Activated CD8-positive, alpha-beta T cell treated with anti-CD3 and anti-CD28 coated beads, Interleukin-2, amount 10 ng/mL, durations not matched to agents 7 days and 5 days (primary cell): Measurements from ENCODE around the gene RHOG. TPM values are rescaled to one million over a fixed set of nuclear protein-coding genes. Genes with fewer than 3 reads are reported as not detected.
A peak's percentile ranks its signal among the peaks of the same experiment; 100 is the strongest.

Experiments
- ATAC-seq: fragments of 150-1000 bp; cut with Tn5 transposase; one replicate; pipeline ENCODE4 v1.10.0; 2021; ENCODE audit warnings: moderate library complexity
- CTCF ChIA-PET: fragments of 350-600 bp; sonication (Branson Sonifier 250); formaldehyde crosslinking; loops from one replicate; lab custom pipeline; 2021; ENCODE audit warnings: antibody characterized with exemption; lab: Charles Lee
- POLR2A ChIA-PET: fragments of 350-600 bp; sonication (Branson Sonifier 250); formaldehyde crosslinking; loops from one replicate; lab custom pipeline; 2021; ENCODE audit warnings: antibody characterized with exemption; lab: Charles Lee
- DNase-seq: peaks from one replicate; pipeline ENCODE4 v3.0.0-alpha.2; 2020
- H3K27ac Mint-ChIP-seq: one replicate; pipeline ENCODE4 v1.8.0; 2021; ENCODE audit warnings: mild to moderate bottlenecking, mixed read lengths
- H3K27me3 Mint-ChIP-seq: one replicate; pipeline ENCODE4 v1.8.0; 2021; ENCODE audit warnings: low read depth, mixed read lengths
- H3K36me3 Mint-ChIP-seq: one replicate; pipeline ENCODE4 v1.8.0; 2021; ENCODE audit warnings: low read depth, mixed read lengths
- H3K4me1 Mint-ChIP-seq: one replicate; pipeline ENCODE4 v1.8.0; 2021; ENCODE audit warnings: low read depth, mixed read lengths
- H3K4me3 Mint-ChIP-seq: one replicate; pipeline ENCODE4 v1.8.0; 2021; ENCODE audit warnings: mild to moderate bottlenecking, mixed read lengths
- H3K9me3 Mint-ChIP-seq: one replicate; pipeline ENCODE4 v1.8.0; 2022; ENCODE audit warnings: mixed read lengths; ENCODE audit not compliant: insufficient read depth
- total RNA-seq, 2 experiments: library from RNA; stranded (reverse); gene quantifications; one replicate each; pipeline ENCODE4 v1.2.3, GENCODE V29; 2021

The RHOG gene
- total RNA-seq, 2 experiments from 2014 or later, result 173 to 191 TPM

DNA sequence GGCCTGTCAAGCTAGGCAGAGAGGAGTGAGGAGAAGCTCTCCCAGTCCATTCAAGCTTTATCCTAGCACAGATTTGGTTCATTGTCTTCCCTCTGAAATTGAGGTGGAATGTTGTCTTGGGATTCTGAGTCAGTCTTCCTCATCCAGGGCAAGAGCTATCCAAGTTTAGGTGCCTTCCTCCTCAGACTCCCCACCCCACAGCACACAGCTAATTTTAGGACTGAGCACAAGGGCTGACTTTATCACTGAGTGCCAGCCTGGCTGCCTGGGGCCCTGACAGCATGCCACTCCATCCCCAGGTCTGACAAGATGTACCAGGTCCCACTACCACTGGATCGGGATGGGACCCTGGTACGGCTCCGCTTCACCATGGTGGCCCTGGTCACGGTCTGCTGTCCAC lies 29.8 kb downstream of the RHOG start:
- no peak for DNase-seq
- POLR2A ChIA-PET, result interaction anchor here (0.6 to 3.1 kb wide), 3 partner anchors 28 to 330 kb away, joined by 3 to 14 read pairs (median 4); partner anchors contain the start of gene RHOG
- no peaks in the 10 kb centered on the region for H3K27me3 Mint-ChIP-seq
- H3K27ac Mint-ChIP-seq, result peak overlapping the region; percentile 23
- no peaks in the 10 kb centered on the region for H3K36me3 Mint-ChIP-seq
- CTCF ChIA-PET, result interaction anchor here (3.9 to 5.8 kb wide), 4 partner anchors 8 to 261 kb away, joined by 22 to 74 read pairs (median 45); partner anchors contain the start of genes NUP98 and RHOG
- peaks cover 16% of the 10 kb centered on the region for H3K4me1 Mint-ChIP-seq
- no peak overlapping the region for H3K4me3 Mint-ChIP-seq
- no peaks in the 10 kb centered on the region for H3K9me3 Mint-ChIP-seq
- ATAC-seq, result no peak

DNA sequence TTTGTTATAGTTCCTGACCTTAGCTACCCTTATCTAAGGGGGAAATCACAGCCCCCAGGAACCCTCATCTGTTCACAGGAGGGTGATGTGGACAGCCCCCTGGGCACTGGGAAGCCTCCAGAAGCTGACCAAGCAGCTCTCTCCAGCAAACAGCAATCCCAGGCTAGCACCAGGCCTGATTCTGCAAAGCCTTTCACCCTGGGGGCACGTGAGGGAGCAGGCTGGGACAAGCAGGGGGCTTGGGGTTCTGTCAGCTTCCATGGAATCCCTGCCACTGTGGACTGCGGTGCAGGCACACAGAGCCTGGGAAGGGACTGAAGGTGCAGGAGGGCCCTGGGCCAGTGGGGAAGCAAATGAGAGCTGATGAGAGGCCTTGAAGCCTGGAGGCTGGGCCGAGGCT lies 30.3 kb downstream of the RHOG start:
- no peak overlapping the region for H3K27ac Mint-ChIP-seq
- ATAC-seq (no peak), DNase-seq (no peak)
- H3K4me3 Mint-ChIP-seq, result no peak overlapping the region
- POLR2A ChIA-PET, result interaction anchor here (0.6 to 3.1 kb wide), 3 partner anchors 27 to 330 kb away, joined by 3 to 14 read pairs (median 4); partner anchors contain the start of gene RHOG
- CTCF ChIA-PET, result interaction anchor here (0.6 to 5.8 kb wide), 9 partner anchors 8 to 262 kb away, joined by 3 to 74 read pairs (median 12); partner anchors contain the start of genes NUP98 and RHOG
- H3K4me1 Mint-ChIP-seq, result peaks cover 16% of the 10 kb centered on the region
- no peaks in the 10 kb centered on the region for H3K27me3 Mint-ChIP-seq
- H3K9me3 Mint-ChIP-seq, result no peaks in the 10 kb centered on the region
- no peaks in the 10 kb centered on the region for H3K36me3 Mint-ChIP-seq

DNA sequence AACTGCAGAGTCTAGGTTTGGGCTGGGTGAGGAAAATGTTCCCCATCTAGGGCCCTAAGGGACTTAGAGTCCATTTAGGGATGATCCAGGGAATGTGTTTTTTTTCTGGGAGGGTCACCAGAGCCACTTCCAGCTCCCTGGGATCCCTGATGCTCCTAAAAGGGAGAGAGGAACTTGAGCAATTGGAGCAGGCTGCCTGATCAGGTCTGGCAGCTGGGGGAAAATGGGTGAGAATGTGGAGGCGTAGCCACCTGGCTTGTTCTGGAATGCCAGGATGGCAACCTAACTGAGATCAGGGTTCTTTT lies 31.2 kb downstream of the RHOG start:
- no peak for ATAC-seq
- Mint-ChIP-seq H3K27ac (no peak overlapping the region), H3K4me1 (peaks cover 18% of the 10 kb centered on the region), H3K36me3 (no peaks in the 10 kb centered on the region), H3K9me3 (no peaks in the 10 kb centered on the region), H3K4me3 (no peak overlapping the region), H3K27me3 (no peaks in the 10 kb centered on the region)
- POLR2A ChIA-PET, result interaction anchor here (1.1 to 3.5 kb wide), 4 partner anchors 12 to 263 kb away, joined by 4 to 30 read pairs (median 9); partner anchors contain the start of genes NUP98 and RHOG
- no peak for DNase-seq
- CTCF ChIA-PET, result interaction anchor here (0.9 to 5.8 kb wide), 30 partner anchors 9 to 263 kb away, joined by 3 to 87 read pairs (median 10); partner anchors contain the start of genes NUP98 and RHOG

DNA sequence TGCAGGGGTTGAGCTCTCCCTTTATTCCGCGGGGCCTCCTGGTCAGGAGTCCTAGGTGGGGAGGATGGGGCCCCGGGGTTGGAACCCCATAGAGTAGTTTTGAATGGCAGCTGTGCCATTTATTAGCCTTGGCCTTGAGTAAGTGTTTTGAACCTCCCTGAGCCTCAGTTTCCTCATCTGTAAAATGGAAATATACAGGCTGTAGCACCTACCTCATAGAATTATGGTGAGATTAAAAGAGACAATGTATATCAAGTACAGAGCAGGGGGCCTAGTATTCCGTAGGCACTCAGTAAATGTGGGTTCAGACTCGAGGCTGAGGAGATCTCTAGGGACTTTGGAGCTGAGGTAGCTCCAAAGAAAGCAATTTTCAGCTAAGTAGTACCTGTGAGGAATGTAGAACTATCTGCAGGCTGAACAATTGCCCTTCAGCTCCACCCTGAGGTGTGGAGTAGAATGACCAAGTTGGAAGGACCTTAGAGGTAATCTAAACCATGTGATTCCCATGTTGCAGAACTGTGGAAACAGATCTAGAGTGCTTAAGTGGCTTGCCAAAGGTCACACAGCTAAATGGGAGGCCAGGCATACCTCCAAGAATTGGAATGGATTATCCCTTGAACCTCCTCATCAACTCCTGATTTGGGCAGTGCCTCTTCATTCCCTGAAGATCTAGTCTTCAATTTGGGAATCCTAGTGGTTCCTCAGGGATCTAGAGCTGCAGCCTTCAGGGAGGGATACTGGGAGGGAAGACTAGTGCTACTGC lies 31.7 kb downstream of the RHOG start:
- ATAC-seq, result peak; percentile 80
- no peaks in the 10 kb centered on the region for H3K9me3 Mint-ChIP-seq
- POLR2A ChIA-PET, result interaction anchor here (1.1 to 3.5 kb wide), 5 partner anchors 12 to 264 kb away, joined by 4 to 30 read pairs (median 4); partner anchors contain the start of genes NUP98 and RHOG

DNA sequence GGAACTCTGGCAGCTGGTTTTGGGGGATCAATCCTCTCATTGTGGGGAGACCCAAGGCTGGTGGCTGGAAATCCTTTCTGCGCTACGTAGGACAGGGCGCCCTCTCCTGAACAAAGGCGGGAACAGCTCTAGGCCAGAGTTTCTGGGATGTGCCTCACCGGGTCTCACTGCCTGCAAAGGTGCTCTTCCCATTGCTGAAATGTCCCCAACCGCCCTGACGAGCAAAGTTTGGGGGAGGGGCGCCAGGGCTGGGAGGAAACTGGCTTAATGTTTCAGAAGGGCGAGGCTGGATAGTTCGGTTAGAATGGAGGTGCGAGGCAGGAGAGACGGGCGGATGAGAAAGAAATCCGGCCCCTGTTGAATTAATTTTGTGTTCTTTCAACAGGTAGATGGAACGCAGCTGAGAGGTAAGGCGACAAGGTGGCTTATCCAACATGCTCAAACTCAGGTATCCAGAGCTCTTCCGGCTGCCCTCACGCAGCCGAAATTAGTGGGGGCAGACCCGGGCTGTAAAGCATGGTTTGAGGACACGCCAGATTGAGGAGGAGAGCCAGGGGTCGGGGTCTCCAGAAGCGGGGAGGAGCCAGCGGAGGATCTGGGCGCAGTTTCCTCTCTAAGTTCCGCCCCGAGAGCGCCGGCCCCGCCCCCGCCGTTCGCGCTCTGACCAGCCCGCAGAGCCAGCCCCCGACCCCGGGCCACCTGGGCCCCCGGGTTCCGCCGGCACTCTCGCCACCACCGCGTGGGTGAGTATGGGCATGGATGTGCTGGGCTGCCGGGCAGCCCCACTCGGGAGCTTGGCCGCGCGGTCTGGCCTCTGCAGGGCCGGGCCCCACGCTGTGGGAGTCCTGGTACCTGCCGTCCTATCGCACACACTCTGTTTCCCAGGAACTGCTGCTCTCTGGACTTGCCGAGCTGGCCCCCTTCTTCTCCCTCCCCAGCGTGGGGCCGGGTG lies 32.6 kb downstream of the RHOG start, which contains the start of gene PGAP2:
Gene PGAP2 (plus strand): TSS at position 652 of the 952 bp plus-strand sequence. CDS start 2,700 bp downstream, outside the sequence.
- peak within 1 kb of the TSS; percentile 85 for H3K27ac Mint-ChIP-seq
- ATAC-seq (peak; percentile 87), DNase-seq (peak; percentile 64)
- H3K36me3 Mint-ChIP-seq, result no peaks in the 10 kb centered on the region
- H3K9me3 Mint-ChIP-seq, result no peaks in the 10 kb centered on the region
- ChIA-PET CTCF (interaction anchor here (0.7 to 5.8 kb wide), 44 partner anchors 10 to 289 kb away, joined by 3 to 87 read pairs (median 6); partner anchors contain the start of genes NUP98, RHOG and STIM1), POLR2A (interaction anchor here (0.7 to 3.5 kb wide), 7 partner anchors 11 to 47 kb away, joined by 3 to 30 read pairs (median 4); partner anchors contain the start of genes NUP98, RHOG and STIM1)
- peak within 1 kb of the TSS; percentile 93 for H3K4me3 Mint-ChIP-seq
- H3K27me3 Mint-ChIP-seq, result no peaks in the 10 kb centered on the region
- peaks cover 21% of the 10 kb centered on the region for H3K4me1 Mint-ChIP-seq

More for the DNA sequence above, 31.7 kb downstream of the RHOG start:
- Mint-ChIP-seq H3K4me1 (peaks cover 20% of the 10 kb centered on the region), H3K36me3 (no peaks in the 10 kb centered on the region), H3K4me3 (peak overlapping the region; percentile 93), H3K27ac (peak overlapping the region; percentile 50), H3K27me3 (no peaks in the 10 kb centered on the region)
- peak; percentile 72 for DNase-seq
- CTCF ChIA-PET, result interaction anchor here (0.7 to 5.8 kb wide), 44 partner anchors 10 to 289 kb away, joined by 3 to 87 read pairs (median 6); partner anchors contain the start of genes NUP98, RHOG and STIM1

DNA sequence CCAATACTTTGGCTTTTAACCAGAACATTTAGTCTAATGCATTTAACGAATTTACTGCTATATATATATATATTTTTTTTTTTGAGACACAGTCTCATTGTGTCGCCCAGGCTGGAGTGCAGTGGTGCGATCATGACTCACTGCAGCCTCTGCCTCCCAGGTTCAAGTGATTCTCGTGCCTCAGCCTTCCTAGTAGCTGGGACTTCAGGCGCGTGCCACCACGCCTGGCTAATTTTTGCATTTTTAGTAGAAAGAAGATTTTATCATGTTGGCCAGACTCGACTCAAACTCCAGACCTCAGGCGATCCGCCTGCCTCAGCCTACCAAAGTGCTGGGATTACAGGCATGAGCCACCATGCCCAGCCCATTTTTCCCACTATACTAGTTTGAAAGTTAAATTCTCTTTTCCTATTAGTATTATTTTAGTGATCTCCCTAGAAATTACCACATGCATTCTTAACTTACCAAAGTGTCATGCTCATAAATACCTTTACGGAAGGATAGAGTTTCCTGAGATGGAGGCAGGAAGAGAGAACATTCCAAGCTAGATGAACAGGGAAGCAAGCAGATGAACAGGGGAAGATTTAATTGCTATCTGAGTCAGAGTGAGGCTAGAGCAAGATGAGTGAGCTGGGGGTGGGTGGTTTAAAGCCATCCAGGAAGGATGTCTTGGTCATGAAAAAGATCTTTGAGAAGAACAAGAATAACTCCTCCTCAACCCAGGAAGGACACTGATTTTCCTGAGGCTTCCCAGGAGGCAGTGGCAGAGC lies 36.8 kb downstream of the RHOG start:
- ATAC-seq (no peak), DNase-seq (no peak)
- no peaks in the 10 kb centered on the region for H3K36me3 Mint-ChIP-seq
- H3K4me1 Mint-ChIP-seq, result peaks cover 24% of the 10 kb centered on the region
- POLR2A ChIA-PET, result no interaction called here
- H3K27ac Mint-ChIP-seq, result no peak overlapping the region
- H3K27me3 Mint-ChIP-seq, result no peaks in the 10 kb centered on the region
- H3K4me3 Mint-ChIP-seq, result no peak overlapping the region
- H3K9me3 Mint-ChIP-seq, result no peaks in the 10 kb centered on the region
- CTCF ChIA-PET, result interaction anchor here (1.2 kb wide), 1 partner anchor 19 kb away, joined by 5 read pairs; no protein-coding TSS in a partner anchor

DNA sequence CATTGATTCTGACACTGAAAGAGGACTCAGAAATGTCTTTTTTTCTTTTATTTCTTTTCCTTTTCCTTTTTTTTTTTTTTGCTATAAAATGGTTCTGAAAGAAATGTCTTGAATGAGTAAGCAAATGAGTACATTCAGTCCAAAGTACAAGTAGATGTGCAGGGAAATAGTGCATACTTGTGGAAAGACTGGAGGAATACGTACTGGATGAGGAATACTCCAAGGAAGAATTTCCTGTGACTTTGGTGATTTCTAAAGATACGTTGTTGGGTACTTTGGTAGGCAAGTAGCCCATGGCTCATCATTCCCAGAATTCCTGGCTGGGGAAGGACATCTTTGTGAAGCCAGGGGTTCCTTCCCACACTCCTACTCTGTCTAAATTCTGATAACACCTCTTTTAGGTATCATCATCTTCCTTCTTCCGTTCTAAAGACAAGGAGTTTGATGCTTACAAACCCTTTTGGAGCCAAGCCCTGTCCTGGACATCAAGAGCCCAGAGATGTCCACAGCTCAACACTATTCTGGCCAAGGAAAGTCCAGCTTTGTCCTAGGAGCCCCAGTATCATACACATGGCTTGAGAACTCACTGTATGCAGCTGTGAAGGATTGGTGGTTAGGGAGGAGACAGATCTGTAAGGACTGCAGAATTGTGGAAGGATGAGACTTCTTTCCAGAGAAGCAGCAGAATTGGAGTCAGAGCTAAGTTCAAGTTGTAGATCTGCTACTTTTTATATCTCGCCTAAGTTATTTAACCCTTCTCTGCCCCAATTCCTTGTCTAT lies 38.6 kb downstream of the RHOG start:
- H3K9me3 Mint-ChIP-seq, result no peaks in the 10 kb centered on the region
- H3K4me1 Mint-ChIP-seq, result peaks cover 23% of the 10 kb centered on the region
- ATAC-seq (no peak), DNase-seq (no peak)
- no peak overlapping the region for H3K27ac Mint-ChIP-seq
- ChIA-PET CTCF (interaction anchor here (1.1 kb wide), 1 partner anchor 270 kb away, joined by 3 read pairs; no protein-coding TSS in a partner anchor), POLR2A (no interaction called here)
- no peaks in the 10 kb centered on the region for H3K27me3 Mint-ChIP-seq
- H3K4me3 Mint-ChIP-seq, result no peak overlapping the region
- no peaks in the 10 kb centered on the region for H3K36me3 Mint-ChIP-seq

DNA sequence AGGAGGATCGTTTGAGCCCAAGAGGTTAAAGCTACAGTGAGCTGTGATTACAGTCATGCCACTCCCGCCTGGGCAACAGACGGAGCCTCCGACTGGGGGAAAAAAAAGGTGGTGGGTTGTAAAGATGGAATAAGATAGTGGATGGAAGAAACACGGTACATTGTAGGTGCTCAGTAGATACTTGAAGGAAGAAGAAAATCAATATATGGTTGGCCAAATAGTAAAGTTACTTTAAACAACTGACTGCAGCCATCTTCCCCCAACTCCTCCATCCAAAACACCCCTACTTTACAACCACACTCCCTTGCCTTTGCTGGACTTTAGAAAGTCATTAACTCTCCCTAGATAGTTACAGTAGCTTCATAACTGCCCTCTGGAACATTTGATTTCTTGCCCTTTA lies 40.9 kb downstream of the RHOG start:
- ATAC-seq (no peak), DNase-seq (no peak)
- no peaks in the 10 kb centered on the region for H3K9me3 Mint-ChIP-seq
- H3K27me3 Mint-ChIP-seq, result no peaks in the 10 kb centered on the region
- H3K4me3 Mint-ChIP-seq, result no peak overlapping the region
- POLR2A ChIA-PET, result no interaction called here
- H3K36me3 Mint-ChIP-seq, result peaks cover 13% of the 10 kb centered on the region
- CTCF ChIA-PET, result interaction anchor here (1.6 to 7.4 kb wide), 2 partner anchors 9 to 49 kb away, joined by 3 to 74 read pairs; partner anchors contain the start of gene PGAP2
- H3K4me1 Mint-ChIP-seq, result peaks cover 38% of the 10 kb centered on the region
- no peak overlapping the region for H3K27ac Mint-ChIP-seq

DNA sequence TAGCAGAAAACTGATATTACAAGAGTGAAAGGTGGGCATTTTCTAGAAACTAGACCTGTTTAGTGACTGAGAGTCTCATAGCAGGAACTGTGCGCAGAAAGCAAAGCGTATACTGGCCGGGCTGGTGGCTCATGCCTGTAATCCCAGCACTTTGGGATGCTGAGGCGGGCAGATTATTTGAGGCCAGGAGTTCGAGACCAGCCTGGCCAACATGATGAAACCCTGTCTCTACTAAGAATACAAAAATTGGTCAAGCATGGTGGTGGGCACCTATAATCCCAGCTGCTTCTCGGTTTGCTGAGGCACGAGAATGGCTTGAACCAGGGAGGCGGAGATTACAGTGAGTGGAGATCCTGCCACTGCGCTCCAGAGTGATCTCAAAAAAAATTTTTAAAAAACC lies 41.6 kb downstream of the RHOG start:
- ATAC-seq, result no peak
- POLR2A ChIA-PET, result interaction anchor here (1.7 to 4.3 kb wide), 3 partner anchors 9 to 14 kb away, joined by 13 to 31 read pairs (median 30); partner anchors contain the start of gene PGAP2
- Mint-ChIP-seq H3K27me3 (no peaks in the 10 kb centered on the region), H3K9me3 (no peaks in the 10 kb centered on the region), H3K4me3 (peak overlapping the region; percentile 91), H3K36me3 (peaks cover 20% of the 10 kb centered on the region), H3K27ac (peak overlapping the region; percentile 97), H3K4me1 (peaks cover 42% of the 10 kb centered on the region)
- no peak for DNase-seq
- CTCF ChIA-PET, result interaction anchor here (1.6 to 7.4 kb wide), 2 partner anchors 10 to 50 kb away, joined by 3 to 74 read pairs; partner anchors contain the start of gene PGAP2
